ENCODE data around the gene TPI1.

The TPI1 gene

GRCh38 chr12:6916426-6917200 is 49.3 kb downstream of the TPI1 start:
- no peak for DNase-seq (ENCODE audit: low read depth in 2 of 3, low spot score in 2 of 3)

DNA sequence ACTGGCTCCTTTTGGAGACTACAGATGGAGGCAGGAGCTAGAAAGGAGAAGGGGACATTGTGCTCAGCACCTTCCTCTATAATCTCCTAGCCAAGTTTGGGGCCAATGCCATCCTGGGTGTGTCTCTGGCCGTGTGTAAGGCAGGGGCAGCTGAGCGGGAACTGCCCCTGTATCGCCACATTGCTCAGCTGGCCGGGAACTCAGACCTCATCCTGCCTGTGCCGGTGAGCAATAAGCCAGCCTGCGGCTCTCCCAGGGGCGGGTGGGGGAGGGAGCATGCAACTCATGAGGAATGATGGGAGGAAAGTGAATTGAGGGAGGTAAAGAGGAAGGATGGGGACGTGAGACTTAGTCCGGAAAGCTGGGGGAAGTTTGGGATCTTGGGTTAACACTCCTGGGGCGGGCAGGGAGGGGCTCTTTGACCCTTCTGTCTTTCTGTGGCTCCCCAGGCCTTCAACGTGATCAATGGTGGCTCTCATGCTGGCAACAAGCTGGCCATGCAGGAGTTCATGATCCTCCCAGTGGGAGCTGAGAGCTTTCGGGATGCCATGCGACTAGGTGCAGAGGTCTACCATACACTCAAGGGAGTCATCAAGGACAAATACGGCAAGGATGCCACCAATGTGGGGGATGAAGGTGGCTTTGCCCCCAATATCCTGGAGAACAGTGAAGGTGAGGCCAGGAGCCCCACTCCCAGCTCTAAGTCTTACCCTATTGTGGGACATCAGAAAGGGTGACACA is 50.3 kb downstream of the TPI1 start:
- DNase-seq (ENCODE audit: low read depth in 2 of 3, low spot score in 2 of 3) = no peak

GRCh38 chr12:6919588-6919987 is 52.3 kb downstream of the TPI1 start:
- no peak for DNase-seq (ENCODE audit: low read depth in 2 of 3, low spot score in 2 of 3)

Measured in activated CD8-positive, alpha-beta memory T cell treated with anti-CD3 and anti-CD28 coated beads for 48 hours (primary cell).